ENCODE results near the gene ZNF783. TPM values are rescaled to one million over a fixed set of nuclear protein-coding genes. Genes with fewer than 3 reads are reported as not detected.
"Not testable (repeated sequence)": the region's sequence is repeated elsewhere in the genome, so short reads cannot be mapped to it uniquely, and the experiment has no call there.

Gene ZNF783
- total and polyA plus RNA-seq, 2 donors (not counting 1 experiment from before 2014, with no cell fraction given), result 3.3 to 11.4 TPM

DNA sequence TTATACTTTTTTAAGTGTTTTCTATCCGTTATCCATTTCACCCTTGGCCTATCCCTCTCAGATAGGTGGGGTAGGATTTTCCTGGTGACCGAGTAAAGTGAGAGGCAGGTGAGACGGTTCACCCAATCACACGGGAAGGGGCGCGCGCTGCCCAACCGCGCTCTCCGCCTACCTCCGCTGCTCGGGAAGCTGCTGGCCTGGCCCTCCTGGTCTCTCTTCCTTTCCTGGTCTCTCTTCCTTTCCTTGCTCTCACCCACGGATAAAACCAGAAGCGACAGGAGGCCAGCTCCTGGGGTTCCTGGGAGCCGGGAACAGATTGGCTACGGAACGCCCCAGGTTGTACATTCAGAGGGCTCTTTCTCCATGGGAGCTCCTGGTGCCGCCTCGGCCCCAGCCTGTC, 36.9 kb upstream of the ZNF783 start:
- no peak overlapping the region for H2AFZ ChIP-seq (ENCODE audit: low read length)
- no peaks in the 10 kb centered on the region for H4K20me1 ChIP-seq (ENCODE audit: control insufficient read depth, extremely low read depth, insufficient read depth, low read length)
- H3K9ac ChIP-seq (ENCODE audit: insufficient read depth, low read length), result no peak overlapping the region
- H3K9me3 ChIP-seq (ENCODE audit: control insufficient read depth, insufficient read depth, low read depth, low read length), result no peaks in the 10 kb centered on the region
- no peaks in the 10 kb centered on the region for H3K79me2 ChIP-seq (ENCODE audit: control insufficient read depth, insufficient read depth, low read length)
- no peak overlapping the region for H3K4me3 ChIP-seq (replicated peaks in 1 of 4; ENCODE audit: control extremely low read depth in 1 of 4, insufficient read depth in 1 of 4, low read depth in 3 of 4, low read length in 4 of 4)
- peaks cover 11% of the 10 kb centered on the region for H3K36me3 ChIP-seq (ENCODE audit: control insufficient read depth, insufficient read depth, low read length)
- H3K4me1 ChIP-seq (ENCODE audit: control insufficient read depth, extremely low read depth, insufficient read depth, low read length), result no peaks in the 10 kb centered on the region
- no peak for DNase-seq (ENCODE audit: low read depth in 2 of 2)
- TF ChIP-seq EZH2 (IDR thresholded peaks at IDR 0.05; ENCODE audit: low read length, missing control alignments), result no peak
- TF ChIP-seq, protein P1, sequence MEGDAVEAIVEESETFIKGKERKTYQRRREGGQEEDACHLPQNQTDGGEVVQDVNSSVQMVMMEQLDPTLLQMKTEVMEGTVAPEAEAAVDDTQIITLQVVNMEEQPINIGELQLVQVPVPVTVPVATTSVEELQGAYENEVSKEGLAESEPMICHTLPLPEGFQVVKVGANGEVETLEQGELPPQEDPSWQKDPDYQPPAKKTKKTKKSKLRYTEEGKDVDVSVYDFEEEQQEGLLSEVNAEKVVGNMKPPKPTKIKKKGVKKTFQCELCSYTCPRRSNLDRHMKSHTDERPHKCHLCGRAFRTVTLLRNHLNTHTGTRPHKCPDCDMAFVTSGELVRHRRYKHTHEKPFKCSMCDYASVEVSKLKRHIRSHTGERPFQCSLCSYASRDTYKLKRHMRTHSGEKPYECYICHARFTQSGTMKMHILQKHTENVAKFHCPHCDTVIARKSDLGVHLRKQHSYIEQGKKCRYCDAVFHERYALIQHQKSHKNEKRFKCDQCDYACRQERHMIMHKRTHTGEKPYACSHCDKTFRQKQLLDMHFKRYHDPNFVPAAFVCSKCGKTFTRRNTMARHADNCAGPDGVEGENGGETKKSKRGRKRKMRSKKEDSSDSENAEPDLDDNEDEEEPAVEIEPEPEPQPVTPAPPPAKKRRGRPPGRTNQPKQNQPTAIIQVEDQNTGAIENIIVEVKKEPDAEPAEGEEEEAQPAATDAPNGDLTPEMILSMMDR (conservative IDR thresholded peaks at IDR 0.05 in 1 of 2, IDR thresholded peaks at IDR 0.05 in 1 of 2; ENCODE audit: low read depth in 1 of 2, low read length in 2 of 2), result no peak
- H3K27me3 ChIP-seq (ENCODE audit: control insufficient read depth, insufficient read depth, low read length), result no peaks in the 10 kb centered on the region
- H3K4me2 ChIP-seq (ENCODE audit: extremely low read depth, insufficient read depth, low read length), result no peak overlapping the region
- H3K27ac ChIP-seq (ENCODE audit: insufficient read depth, low read length), result no peak overlapping the region

DNA sequence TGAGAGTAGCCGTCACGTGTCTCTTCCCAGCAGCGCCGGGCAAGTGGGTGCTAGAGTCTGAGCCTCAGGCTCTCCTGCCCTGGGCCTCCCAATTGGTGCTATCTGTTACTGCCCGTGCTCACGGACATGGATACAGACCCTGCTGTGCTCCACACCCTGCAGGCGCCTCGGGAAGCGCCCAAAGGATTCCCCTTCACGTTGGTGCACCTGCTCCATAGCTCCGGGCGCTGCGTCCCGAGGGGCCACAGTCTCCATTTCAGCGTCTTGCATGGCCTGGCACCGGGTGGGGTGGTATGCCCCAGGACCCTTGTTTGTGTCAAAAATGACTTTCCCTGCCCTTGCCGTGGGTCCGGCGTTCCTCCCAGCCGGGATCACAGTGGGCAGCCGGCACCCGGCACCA, 36.3 kb upstream of the ZNF783 start:
- DNase-seq (ENCODE audit: low read depth in 2 of 2), result no peak
- Histone ChIP-seq H2AFZ (ENCODE audit: low read length) (no peak overlapping the region), H3K27me3 (ENCODE audit: control insufficient read depth, insufficient read depth, low read length) (no peaks in the 10 kb centered on the region), H3K4me3 (replicated peaks in 1 of 4; ENCODE audit: control extremely low read depth in 1 of 4, insufficient read depth in 1 of 4, low read depth in 3 of 4, low read length in 4 of 4) (no peak overlapping the region), H3K9me3 (ENCODE audit: control insufficient read depth, insufficient read depth, low read depth, low read length) (no peaks in the 10 kb centered on the region), H3K4me2 (ENCODE audit: extremely low read depth, insufficient read depth, low read length) (no peak overlapping the region), H3K36me3 (ENCODE audit: control insufficient read depth, insufficient read depth, low read length) (peaks cover 11% of the 10 kb centered on the region), H3K9ac (ENCODE audit: insufficient read depth, low read length) (no peak overlapping the region), H3K4me1 (ENCODE audit: control insufficient read depth, extremely low read depth, insufficient read depth, low read length) (no peaks in the 10 kb centered on the region), H3K27ac (ENCODE audit: insufficient read depth, low read length) (no peak overlapping the region), H3K79me2 (ENCODE audit: control insufficient read depth, insufficient read depth, low read length) (no peaks in the 10 kb centered on the region), H4K20me1 (ENCODE audit: control insufficient read depth, extremely low read depth, insufficient read depth, low read length) (no peaks in the 10 kb centered on the region)
- TF ChIP-seq EZH2 (IDR thresholded peaks at IDR 0.05; ENCODE audit: low read length, missing control alignments), result no peak
- TF ChIP-seq, protein P1 (conservative IDR thresholded peaks at IDR 0.05 in 1 of 2, IDR thresholded peaks at IDR 0.05 in 1 of 2; ENCODE audit: low read depth in 1 of 2, low read length in 2 of 2), result no peak

DNA sequence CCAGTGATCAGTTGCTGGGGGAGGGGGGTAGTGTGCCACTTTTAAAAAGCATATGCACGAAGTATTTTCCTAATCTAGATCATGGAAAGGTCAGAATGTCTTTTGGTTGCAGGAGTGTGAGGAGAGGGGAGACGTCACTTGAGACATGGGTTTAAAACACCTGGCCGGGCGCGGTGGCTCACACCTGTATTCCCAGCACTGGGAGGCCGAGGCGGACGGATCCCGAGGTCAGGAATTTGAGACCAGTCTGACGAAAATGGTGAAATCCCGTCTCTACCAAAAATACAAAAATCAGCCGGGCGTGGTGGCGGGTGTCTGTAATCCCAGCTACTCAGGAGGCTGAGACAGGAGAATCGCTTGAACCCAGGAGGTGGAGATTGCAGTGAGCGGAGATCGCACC, 35.6 kb upstream of the ZNF783 start:
- not testable (repeated sequence) for H3K27me3 ChIP-seq (ENCODE audit: control insufficient read depth, insufficient read depth, low read length); H3K9ac ChIP-seq (ENCODE audit: insufficient read depth, low read length); H3K79me2 ChIP-seq (ENCODE audit: control insufficient read depth, insufficient read depth, low read length); H3K4me2 ChIP-seq (ENCODE audit: extremely low read depth, insufficient read depth, low read length); H3K9me3 ChIP-seq (ENCODE audit: control insufficient read depth, insufficient read depth, low read depth, low read length); H3K4me3 ChIP-seq (replicated peaks in 1 of 4; ENCODE audit: control extremely low read depth in 1 of 4, insufficient read depth in 1 of 4, low read depth in 3 of 4, low read length in 4 of 4); H3K4me1 ChIP-seq (ENCODE audit: control insufficient read depth, extremely low read depth, insufficient read depth, low read length); H4K20me1 ChIP-seq (ENCODE audit: control insufficient read depth, extremely low read depth, insufficient read depth, low read length); H3K27ac ChIP-seq (ENCODE audit: insufficient read depth, low read length); DNase-seq (ENCODE audit: low read depth in 2 of 2); H2AFZ ChIP-seq (ENCODE audit: low read length)
- H3K36me3 ChIP-seq (ENCODE audit: control insufficient read depth, insufficient read depth, low read length), result peaks cover 11% of the 10 kb centered on the region
